WTC11 (cell line): ENCODE data around the gene SORCS2.

Source experiments
- CTCF ChIP-seq: fragments of 200-600 bp; IDR thresholded peaks from 2 replicates; pipeline ENCODE4 v1.8.0; 2022; ENCODE audit warnings: antibody characterized with exemption
- ZNF532 ChIP-seq: fragments of 250-450 bp; sonication (Bioruptor Pico); IDR thresholded peaks from 2 replicates; pipeline ENCODE4 v1.9.0; 2021; ENCODE audit warnings: mild to moderate bottlenecking, borderline replicate concordance

GRCh38 chr4:7638489-7638888 is 446.2 kb downstream of the SORCS2 start:
- no peak for TF ChIP-seq CTCF
- no peak for TF ChIP-seq ZNF532
